ENCODE data around the gene CORO2B. TPM values are rescaled to one million over a fixed set of nuclear protein-coding genes. Genes with fewer than 3 reads are reported as not detected.
"Not testable (repeated sequence)": the region's sequence is repeated elsewhere in the genome, so short reads cannot be mapped to it uniquely, and the experiment has no call there.

Gene CORO2B
- total RNA-seq, 1 experiment from 2014 or later: 0.17 TPM

GRCh38 chr15:68674975-68675374 is 96.2 kb downstream of the CORO2B start:
- in situ Hi-C loops (cut with HindIII; ENCODE audit: low pct_unique_long_range_greater_than_20kb, low sequenced_read_pairs): no loop called here
- DNase-seq (ENCODE audit: low read depth): no peak

- in situ Hi-C loops (cut with HindIII; ENCODE audit: low pct_unique_long_range_greater_than_20kb, low sequenced_read_pairs): no loop called here
- DNase-seq (ENCODE audit: low read depth): no peak
These were observed 97.3 kb downstream of the CORO2B start for GRCh38 chr15:68676011-68676605.

- in situ Hi-C loops (cut with HindIII; ENCODE audit: low pct_unique_long_range_greater_than_20kb, low sequenced_read_pairs): no loop called here
- DNase-seq (ENCODE audit: low read depth): no peak
These were observed 98.1 kb downstream of the CORO2B start for GRCh38 chr15:68676926-68677325.

GRCh38 chr15:68677996-68678395 is 99.2 kb downstream of the CORO2B start:
- in situ Hi-C loops (cut with HindIII; ENCODE audit: low pct_unique_long_range_greater_than_20kb, low sequenced_read_pairs): no loop called here
- no peak for DNase-seq (ENCODE audit: low read depth)

GRCh38 chr15:68678746-68679145 is 100.0 kb downstream of the CORO2B start:
- DNase-seq (ENCODE audit: low read depth): no peak
- in situ Hi-C loops (cut with HindIII; ENCODE audit: low pct_unique_long_range_greater_than_20kb, low sequenced_read_pairs): no loop called here

GRCh38 chr15:68679161-68679560 is 100.4 kb downstream of the CORO2B start:
- in situ Hi-C loops (cut with HindIII; ENCODE audit: low pct_unique_long_range_greater_than_20kb, low sequenced_read_pairs): no loop called here
- no peak for DNase-seq (ENCODE audit: low read depth)

GRCh38 chr15:68679961-68680371 is 101.2 kb downstream of the CORO2B start:
- no peak for DNase-seq (ENCODE audit: low read depth)
- in situ Hi-C loops (cut with HindIII; ENCODE audit: low pct_unique_long_range_greater_than_20kb, low sequenced_read_pairs): no loop called here

GRCh38 chr15:68680756-68681155 is 102.0 kb downstream of the CORO2B start:
- DNase-seq (ENCODE audit: low read depth); in situ Hi-C loops (cut with HindIII; ENCODE audit: low pct_unique_long_range_greater_than_20kb, low sequenced_read_pairs): not testable (repeated sequence)

GRCh38 chr15:68681836-68682235 is 103.0 kb downstream of the CORO2B start:
- in situ Hi-C loops (cut with HindIII; ENCODE audit: low pct_unique_long_range_greater_than_20kb, low sequenced_read_pairs): no loop called here
- no peak for DNase-seq (ENCODE audit: low read depth)

GRCh38 chr15:68682330-68682729 is 103.5 kb downstream of the CORO2B start:
- DNase-seq (ENCODE audit: low read depth): no peak
- in situ Hi-C loops (cut with HindIII; ENCODE audit: low pct_unique_long_range_greater_than_20kb, low sequenced_read_pairs): no loop called here

GRCh38 chr15:68683026-68683425 is 104.2 kb downstream of the CORO2B start:
- DNase-seq (ENCODE audit: low read depth): no peak
- in situ Hi-C loops (cut with HindIII; ENCODE audit: low pct_unique_long_range_greater_than_20kb, low sequenced_read_pairs): no loop called here

GRCh38 chr15:68683551-68683950 is 104.8 kb downstream of the CORO2B start:
- DNase-seq (ENCODE audit: low read depth): no peak
- in situ Hi-C loops (cut with HindIII; ENCODE audit: low pct_unique_long_range_greater_than_20kb, low sequenced_read_pairs): no loop called here

- no peak for DNase-seq (ENCODE audit: low read depth)
- in situ Hi-C loops (cut with HindIII; ENCODE audit: low pct_unique_long_range_greater_than_20kb, low sequenced_read_pairs): no loop called here
These were observed 105.7 kb downstream of the CORO2B start for GRCh38 chr15:68684476-68684875.

GRCh38 chr15:68687136-68687735 is 108.4 kb downstream of the CORO2B start:
- in situ Hi-C loops (cut with HindIII; ENCODE audit: low pct_unique_long_range_greater_than_20kb, low sequenced_read_pairs): no loop called here
- DNase-seq (ENCODE audit: low read depth): no peak

- DNase-seq (ENCODE audit: low read depth): no peak
- in situ Hi-C loops (cut with HindIII; ENCODE audit: low pct_unique_long_range_greater_than_20kb, low sequenced_read_pairs): no loop called here
These were observed 112.9 kb downstream of the CORO2B start for GRCh38 chr15:68691705-68692104.

- in situ Hi-C loops (cut with HindIII; ENCODE audit: low pct_unique_long_range_greater_than_20kb, low sequenced_read_pairs): no loop called here
- no peak for DNase-seq (ENCODE audit: low read depth)
These were observed 114.3 kb downstream of the CORO2B start for GRCh38 chr15:68693071-68693470.

GRCh38 chr15:68694111-68694510 is 115.3 kb downstream of the CORO2B start:
- no peak for DNase-seq (ENCODE audit: low read depth)
- in situ Hi-C loops (cut with HindIII; ENCODE audit: low pct_unique_long_range_greater_than_20kb, low sequenced_read_pairs): no loop called here

- no peak for DNase-seq (ENCODE audit: low read depth)
- in situ Hi-C loops (cut with HindIII; ENCODE audit: low pct_unique_long_range_greater_than_20kb, low sequenced_read_pairs): no loop called here
These were observed 116.3 kb downstream of the CORO2B start for GRCh38 chr15:68695061-68695595.

- no peak for DNase-seq (ENCODE audit: low read depth)
- in situ Hi-C loops (cut with HindIII; ENCODE audit: low pct_unique_long_range_greater_than_20kb, low sequenced_read_pairs): no loop called here
These were observed 117.9 kb downstream of the CORO2B start for GRCh38 chr15:68696414-68697363.
